Thymus (tissue), 11 donors: ENCODE data around the gene DDC. TPM values are rescaled to one million over a fixed set of nuclear protein-coding genes. Genes with fewer than 3 reads are reported as not detected.
A peak's percentile ranks its signal among the peaks of the same experiment; 100 is the strongest.
"Not testable (repeated sequence)": the region's sequence is repeated elsewhere in the genome, so short reads cannot be mapped to it uniquely, and the experiment has no call there.

Experiments
- DNase-seq, 9 donors: peaks; one replicate each; pipeline ENCODE4 v3.0.0-alpha.2; 2013; ENCODE audit warnings: low spot score in 9 of 9, low read depth in 6 of 9, missing footprints in 1 of 9
- H3K27ac ChIP-seq, 2 donors: one replicate each; pipeline ENCODE4 v1.5.1; 2013; ENCODE audit warnings: control low read depth in 1 of 2, low read depth in 1 of 2, low read length in 1 of 2, mild to moderate bottlenecking in 1 of 2, moderate library complexity in 1 of 2
- H3K27me3 ChIP-seq, 2 donors: one replicate each; pipeline ENCODE4 v1.5.1; 2013; ENCODE audit warnings: low read length in 1 of 2; ENCODE audit not compliant: control insufficient read depth in 2 of 2, insufficient read depth in 1 of 2
- H3K36me3 ChIP-seq, 2 donors: one replicate each; pipeline ENCODE4 v1.5.1; 2013; ENCODE audit warnings: low read length in 1 of 2, mild to moderate bottlenecking in 1 of 2, moderate library complexity in 1 of 2; ENCODE audit not compliant: control insufficient read depth in 2 of 2, insufficient read depth in 2 of 2
- H3K4me1 ChIP-seq, 2 donors: one replicate each; pipeline ENCODE4 v1.5.1; 2013; ENCODE audit warnings: low read length in 2 of 2; ENCODE audit not compliant: control insufficient read depth in 2 of 2, insufficient read depth in 2 of 2
- H3K4me3 ChIP-seq, 2 donors: one replicate each; pipeline ENCODE4 v1.5.1; 2013; ENCODE audit warnings: low read length in 2 of 2, control low read depth in 1 of 2, mild to moderate bottlenecking in 1 of 2
- H3K9me3 ChIP-seq, 2 donors: one replicate each; pipeline ENCODE4 v1.5.1; 2013; ENCODE audit warnings: low read length in 1 of 2, mild to moderate bottlenecking in 1 of 2; ENCODE audit not compliant: control insufficient read depth in 2 of 2, insufficient read depth in 1 of 2
- WGBS: extraction: QIAGEN DNeasy Blood & Tissue Kit; methylation state at CpG from one replicate; pipeline ENCODE4 v1.1.7; 2013; 5-methylcytosine and 5-hydroxymethylcytosine counted together
- polyA plus RNA-seq: library from polyadenylated mRNA; stranded (reverse); fragments of 200-250 nt; gene quantifications from one replicate; pipeline ENCODE4 v1.2.3, GENCODE V29; 2013
- total RNA-seq: library from RNA; stranded (reverse); fragments of 120-200 nt; gene quantifications from one replicate; pipeline ENCODE4 v1.2.4, GENCODE V29; 2013
- donor health status: healthy.

The DDC gene
- total and polyA plus RNA-seq, 2 donors, result 0.23 to 0.33 TPM

GRCh38 chr7:50519350-50519749, 45.9 kb downstream of the DDC start:
- WGBS, result 91% methylated on average over 3 of the region's 3 CpGs
- not testable (repeated sequence) for H3K36me3 ChIP-seq, H3K9me3 ChIP-seq, H3K27me3 ChIP-seq, H3K4me1 ChIP-seq, DNase-seq, H3K4me3 ChIP-seq, H3K27ac ChIP-seq

DNA sequence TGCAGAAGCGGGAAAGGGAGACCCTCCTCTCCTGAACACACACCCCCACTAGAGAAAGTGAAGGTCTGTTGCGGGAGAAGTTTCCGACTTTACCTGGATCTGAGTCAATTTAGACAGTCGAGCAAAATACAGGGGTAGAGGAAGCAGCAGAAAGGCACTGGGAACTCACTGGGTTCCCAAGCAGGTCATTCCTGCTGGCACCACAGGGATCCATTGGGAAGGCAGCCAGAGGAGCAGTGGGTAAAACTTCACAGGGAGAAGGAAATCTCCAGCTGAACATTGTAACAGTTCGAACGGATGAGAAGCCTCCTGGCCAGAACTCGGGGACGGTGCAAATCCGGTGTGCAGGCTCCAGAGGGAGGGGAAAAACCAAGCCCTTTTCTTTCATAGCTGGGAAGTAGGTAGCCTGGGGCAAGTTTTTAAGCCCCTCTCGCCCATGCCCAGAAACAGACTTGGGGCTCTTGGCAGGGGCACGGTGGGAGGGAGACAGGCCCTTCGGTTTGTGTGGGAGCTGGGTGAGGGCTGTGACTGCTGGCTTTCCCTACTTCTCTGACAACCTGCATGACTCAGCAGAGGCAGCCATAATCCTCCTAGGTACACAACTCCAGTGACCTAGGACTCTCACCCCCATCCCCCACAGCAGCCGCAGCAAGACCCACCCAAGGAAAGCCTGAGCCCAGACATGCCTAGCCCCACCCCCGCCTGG, 51.9 kb downstream of the DDC start:
- Histone ChIP-seq H3K9me3 (no peaks in the 10 kb centered on the region), H3K27me3 (no peaks in the 10 kb centered on the region), H3K36me3 (no peaks in the 10 kb centered on the region), H3K4me3 (no peak overlapping the region), H3K4me1 (peaks cover 0 to 5% of the 10 kb centered on the region in 2 donors), H3K27ac (no peak overlapping the region)
- no peak for DNase-seq
- 97% methylated on average over 14 of the region's 14 CpGs for WGBS

DNA sequence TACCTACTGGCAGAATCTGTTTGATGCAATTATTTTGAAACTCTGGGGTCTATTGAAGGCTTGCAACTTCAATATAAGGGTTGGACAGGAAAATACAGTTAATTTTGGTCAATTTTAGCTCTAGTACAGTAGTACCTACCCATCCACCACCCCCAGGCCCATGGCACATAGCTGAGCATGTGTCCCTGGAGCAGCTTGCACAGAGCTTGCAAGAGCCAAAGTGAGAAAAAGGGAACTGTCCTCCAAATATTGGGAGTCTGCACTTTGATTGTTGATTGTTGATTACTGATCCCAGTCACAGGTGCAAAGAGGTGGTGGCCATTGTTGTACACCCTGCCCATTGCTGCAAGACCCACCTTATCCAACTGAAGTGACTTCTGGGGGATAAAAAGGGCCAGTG, 52.8 kb downstream of the DDC start:
- no peak for DNase-seq
- peaks cover 0 to 12% of the 10 kb centered on the region in 2 donors for H3K4me1 ChIP-seq
- H3K27ac ChIP-seq, result no peak overlapping the region

DNA sequence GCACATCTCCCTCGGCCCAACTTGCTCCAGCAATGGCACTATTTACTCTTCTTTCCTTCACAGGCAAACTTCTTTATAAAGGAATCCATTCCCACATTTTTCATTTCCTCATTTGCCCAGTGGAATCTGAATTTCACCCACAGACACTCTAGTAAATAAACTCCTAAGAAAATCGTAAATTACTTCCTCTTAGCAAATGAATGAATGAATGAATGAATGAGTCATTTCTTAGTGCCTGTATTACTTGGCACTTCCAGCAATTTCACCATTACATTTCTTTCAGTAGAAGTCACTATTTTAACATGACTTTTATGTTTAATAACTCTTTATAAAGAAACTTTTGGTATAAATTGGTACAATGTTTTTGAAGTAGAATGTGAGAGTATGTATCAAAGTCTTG, 55.7 kb downstream of the DDC start:
- H3K27ac ChIP-seq, result no peak overlapping the region
- no peak overlapping the region for H3K4me3 ChIP-seq
- H3K27me3 ChIP-seq, result no peaks in the 10 kb centered on the region
- no peaks in the 10 kb centered on the region for H3K36me3 ChIP-seq
- WGBS, result 94% methylated on average over 2 of the region's 2 CpGs
- no peak for DNase-seq
- peaks cover 0 to 23% of the 10 kb centered on the region in 2 donors for H3K4me1 ChIP-seq
- H3K9me3 ChIP-seq, result no peaks in the 10 kb centered on the region

More for the DNA sequence above, 52.8 kb downstream of the DDC start:
- Histone ChIP-seq H3K36me3 (no peaks in the 10 kb centered on the region), H3K4me3 (no peak overlapping the region), H3K27me3 (no peaks in the 10 kb centered on the region), H3K9me3 (no peaks in the 10 kb centered on the region)

DNA sequence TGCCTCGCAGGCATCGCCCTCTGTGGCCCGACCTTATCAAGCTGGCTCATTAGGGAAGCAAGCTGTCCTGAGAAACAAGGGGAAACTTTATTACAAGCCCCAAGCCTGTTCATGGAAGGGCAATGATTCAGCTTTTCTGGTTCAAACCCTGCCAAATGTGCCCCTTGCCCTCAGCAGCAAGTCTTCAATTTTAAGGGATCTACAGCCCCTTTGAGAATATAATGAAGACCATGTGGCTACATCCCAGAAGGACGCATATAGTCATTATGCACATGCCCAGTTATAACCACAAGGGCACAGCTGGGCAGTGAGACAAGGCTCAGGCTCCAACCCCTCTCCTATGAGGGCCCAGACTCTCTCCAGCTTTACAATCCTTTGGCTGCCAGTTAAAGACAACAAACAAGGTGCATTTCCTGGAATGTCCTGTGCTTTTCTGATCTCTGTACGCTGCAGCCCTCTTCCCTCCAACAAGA, 56.7 kb downstream of the DDC start:
- Histone ChIP-seq H3K27ac (peak overlapping the region in 1 of 2 donors; percentile 12), H3K4me3 (no peak overlapping the region), H3K4me1 (peaks cover 0 to 23% of the 10 kb centered on the region in 2 donors), H3K27me3 (no peaks in the 10 kb centered on the region), H3K9me3 (no peaks in the 10 kb centered on the region), H3K36me3 (no peaks in the 10 kb centered on the region)
- WGBS, result 94% methylated on average over 5 of the region's 5 CpGs
- DNase-seq, result peak in 1 of 9 donors; percentile 3

DNA sequence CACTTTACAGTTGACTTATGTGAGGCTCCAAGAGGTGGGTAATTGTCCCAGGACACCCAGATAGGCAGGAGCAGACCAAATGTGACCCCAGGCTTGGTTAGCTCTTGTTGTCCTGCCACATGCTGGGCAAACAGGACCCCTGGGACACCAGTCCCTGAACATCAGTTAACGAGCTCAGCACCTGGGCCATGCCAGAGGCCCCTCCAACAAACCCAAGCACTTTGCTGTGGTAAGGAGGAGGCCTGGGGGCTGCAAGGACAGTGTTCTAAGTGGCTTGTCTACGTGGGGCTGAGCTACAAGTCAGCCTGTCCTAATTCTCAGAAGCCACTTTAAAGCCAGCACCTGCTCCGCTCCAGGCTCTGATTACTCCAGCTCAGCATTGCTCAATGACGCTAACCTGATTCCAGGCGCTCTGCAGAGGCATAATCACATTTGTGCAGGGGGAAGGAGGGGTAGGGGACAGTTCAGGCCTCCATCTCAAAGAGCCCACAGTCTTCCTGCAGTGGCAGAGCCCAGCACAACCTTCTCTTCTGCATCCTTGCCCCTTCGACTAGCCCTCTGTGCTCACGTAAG, 57.2 kb downstream of the DDC start:
- Histone ChIP-seq H3K9me3 (no peaks in the 10 kb centered on the region), H3K27me3 (no peaks in the 10 kb centered on the region), H3K4me3 (no peak overlapping the region), H3K27ac (no peak overlapping the region), H3K36me3 (no peaks in the 10 kb centered on the region), H3K4me1 (peaks cover 0 to 23% of the 10 kb centered on the region in 2 donors)
- peak in 3 of 9 donors; percentile 8 to 52 (median 26) for DNase-seq
- 82% methylated on average over 7 of the region's 7 CpGs for WGBS

- Histone ChIP-seq H3K4me1 (peaks cover 0 to 23% of the 10 kb centered on the region in 2 donors), H3K27ac (no peak overlapping the region), H3K4me3 (no peak overlapping the region), H3K36me3 (no peaks in the 10 kb centered on the region), H3K9me3 (peaks cover 0 to 5% of the 10 kb centered on the region in 2 donors), H3K27me3 (no peaks in the 10 kb centered on the region)
- peak in 1 of 9 donors; percentile 21 for DNase-seq
- 60% methylated on average over 10 of the region's 10 CpGs for WGBS
Observed at GRCh38 chr7:50505553-50506210, 59.5 kb downstream of the DDC start.

DNA sequence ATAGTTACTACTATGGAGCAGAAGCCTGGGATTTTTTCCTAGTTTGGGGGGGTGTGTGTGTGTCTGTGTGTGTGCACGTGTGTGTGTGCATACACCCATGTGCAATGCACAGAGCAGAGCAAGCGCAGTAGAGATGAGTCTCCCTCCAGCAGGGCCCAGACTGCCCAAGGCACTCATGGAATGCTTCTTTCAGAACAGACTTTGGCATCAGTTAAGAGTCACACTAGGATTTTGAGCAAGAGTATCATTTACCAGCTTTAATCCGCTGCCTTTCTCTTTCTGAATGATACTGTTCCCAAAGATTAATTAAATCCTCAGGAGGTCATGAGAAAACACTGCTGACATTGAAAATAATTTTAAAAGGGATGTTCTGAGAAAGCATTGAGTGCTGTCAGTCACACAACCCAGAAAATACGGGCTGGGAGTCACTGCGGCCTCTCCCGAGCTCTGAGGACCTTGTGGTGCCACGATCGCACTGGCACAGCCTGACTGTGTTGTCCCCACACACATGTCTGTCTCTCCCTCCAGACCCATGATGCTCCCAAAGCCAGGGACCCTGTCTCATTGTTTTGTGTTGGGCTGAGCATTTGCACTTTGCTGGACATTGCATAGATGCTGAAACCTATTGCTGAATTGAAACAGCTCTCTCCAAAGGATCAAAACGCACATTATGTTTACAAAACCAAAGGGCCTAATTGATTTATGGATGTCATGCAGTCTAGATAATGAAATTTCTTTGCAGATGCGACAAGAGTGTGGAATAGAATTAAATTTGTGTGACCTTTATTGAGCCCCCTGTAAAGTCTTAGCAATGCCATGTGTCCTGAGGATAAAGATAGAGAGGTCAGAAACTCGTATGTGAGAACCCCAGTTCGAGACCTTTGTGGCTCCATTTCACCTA, 60.3 kb downstream of the DDC start:
- peaks cover 0 to 23% of the 10 kb centered on the region in 2 donors for H3K4me1 ChIP-seq
- H3K27ac ChIP-seq, result no peak overlapping the region
- H3K4me3 ChIP-seq, result no peak overlapping the region
- no peak for DNase-seq
- H3K27me3 ChIP-seq, result no peaks in the 10 kb centered on the region
- WGBS, result 96% methylated on average over 12 of the region's 12 CpGs
- peaks cover 0 to 8% of the 10 kb centered on the region in 2 donors for H3K9me3 ChIP-seq
- H3K36me3 ChIP-seq, result no peaks in the 10 kb centered on the region
